NCI-H748 treated with DMSO at 0.1 percent for 48 hours (cell line): ENCODE measurements around the gene PTPRK.
"Not testable (repeated sequence)": the region's sequence is repeated elsewhere in the genome, so short reads cannot be mapped to it uniquely, and the experiment has no call there.

Source experiments
- DNase-seq: peaks from one replicate; lab custom pipeline; 2025; lab: John Stamatoyannopoulos, UW

PTPRK gene

GRCh38 chr6:128005009-128005408, 515.4 kb downstream of the PTPRK start:
- no peak for DNase-seq

GRCh38 chr6:128000363-128000762, 520.0 kb downstream of the PTPRK start:
- no peak for DNase-seq

GRCh38 chr6:127998985-127999384, 521.4 kb downstream of the PTPRK start:
- DNase-seq: no peak

GRCh38 chr6:127997496-127998164, 522.8 kb downstream of the PTPRK start:
- no peak for DNase-seq

- DNase-seq: no peak
Measured at GRCh38 chr6:127996925-127997324, 523.5 kb downstream of the PTPRK start.

- no peak for DNase-seq
Measured at GRCh38 chr6:127992144-127992543, 528.3 kb downstream of the PTPRK start.

GRCh38 chr6:127990074-127990473, 530.3 kb downstream of the PTPRK start:
- DNase-seq: no peak

GRCh38 chr6:127980996-127981395, 539.4 kb downstream of the PTPRK start:
- DNase-seq: no peak

GRCh38 chr6:127978185-127978584, 542.2 kb downstream of the PTPRK start:
- DNase-seq: not testable (repeated sequence)

GRCh38 chr6:127976796-127977195, 543.6 kb downstream of the PTPRK start:
- DNase-seq: no peak

GRCh38 chr6:127976111-127976510, 544.3 kb downstream of the PTPRK start:
- DNase-seq: no peak

GRCh38 chr6:127972815-127973214, 547.6 kb downstream of the PTPRK start:
- DNase-seq: no peak

GRCh38 chr6:127971945-127972391, 548.4 kb downstream of the PTPRK start:
- DNase-seq: no peak

GRCh38 chr6:127971386-127971785, 549.0 kb downstream of the PTPRK start:
- no peak for DNase-seq

GRCh38 chr6:127969701-127970100, 550.7 kb downstream of the PTPRK start:
- DNase-seq: no peak

GRCh38 chr6:127968394-127968793, 552.0 kb downstream of the PTPRK start:
- no peak for DNase-seq

GRCh38 chr6:127967708-127968107, 552.7 kb downstream of the PTPRK start:
- DNase-seq: no peak

GRCh38 chr6:127966616-127967015, 553.8 kb downstream of the PTPRK start:
- no peak for DNase-seq

- no peak for DNase-seq
Measured at GRCh38 chr6:127963495-127963894, 556.9 kb downstream of the PTPRK start.

GRCh38 chr6:127959869-127960268, 560.5 kb downstream of the PTPRK start:
- no peak for DNase-seq

- DNase-seq: no peak
Measured at GRCh38 chr6:127956956-127957355, 563.4 kb downstream of the PTPRK start.

GRCh38 chr6:127956260-127956888, 564.0 kb downstream of the PTPRK start:
- DNase-seq: no peak

GRCh38 chr6:127954082-127954481, 566.3 kb downstream of the PTPRK start:
- DNase-seq: no peak

GRCh38 chr6:127952831-127953230, 567.6 kb downstream of the PTPRK start:
- no peak for DNase-seq
